GM12891 (cell line): ENCODE results near the gene PAQR7.
A peak's percentile ranks its signal among the peaks of the same experiment; 100 is the strongest.

Experiments
- DNase-seq: peaks from one replicate; pipeline ENCODE4 v3.0.0; 2011; ENCODE audit warnings: low spot score; ENCODE audit not compliant: insufficient read length
- FAIRE-seq: peaks from 2 replicates; lab custom pipeline; 2011; peaks lifted over from hg19 to GRCh38; lab: Jason Lieb, UNC
- PAX5 ChIP-seq: IDR thresholded peaks from 2 replicates; pipeline ENCODE4 v1.6.1; 2011; ENCODE audit warnings: low read length, moderate library complexity, mild to moderate bottlenecking; ENCODE audit not compliant: insufficient read depth, severe bottlenecking
- POLR2A ChIP-seq: IDR thresholded peaks from 2 replicates; pipeline ENCODE4 v1.6.1; 2011; ENCODE audit warnings: low read depth, low read length, control low read depth
- POLR2AphosphoS5 ChIP-seq: IDR thresholded peaks from 2 replicates; pipeline ENCODE4 v1.6.1; 2011; ENCODE audit warnings: low read depth, low read length, control low read depth
- POU2F2 ChIP-seq: IDR thresholded peaks from 2 replicates; pipeline ENCODE4 v1.6.1; 2011; ENCODE audit warnings: low read depth, mild to moderate bottlenecking, control low read depth, low read length, moderate library complexity
- SPI1 ChIP-seq: IDR thresholded peaks from 2 replicates; pipeline ENCODE4 v1.6.1; 2011; ENCODE audit warnings: low read depth, low read length, control low read depth
- TAF1 ChIP-seq: IDR thresholded peaks from 2 replicates; pipeline ENCODE4 v1.6.1; 2011; ENCODE audit warnings: low read depth, low read length, control low read depth

Gene PAQR7

GRCh38 chr1:25900219-25900618 lies 24.7 kb upstream of the PAQR7 start:
- no peak for DNase-seq
- TF ChIP-seq PAX5 (no peak), SPI1 (no peak), TAF1 (no peak), POLR2AphosphoS5 (no peak), POLR2A (no peak), POU2F2 (no peak)
- FAIRE-seq: no peak

DNA sequence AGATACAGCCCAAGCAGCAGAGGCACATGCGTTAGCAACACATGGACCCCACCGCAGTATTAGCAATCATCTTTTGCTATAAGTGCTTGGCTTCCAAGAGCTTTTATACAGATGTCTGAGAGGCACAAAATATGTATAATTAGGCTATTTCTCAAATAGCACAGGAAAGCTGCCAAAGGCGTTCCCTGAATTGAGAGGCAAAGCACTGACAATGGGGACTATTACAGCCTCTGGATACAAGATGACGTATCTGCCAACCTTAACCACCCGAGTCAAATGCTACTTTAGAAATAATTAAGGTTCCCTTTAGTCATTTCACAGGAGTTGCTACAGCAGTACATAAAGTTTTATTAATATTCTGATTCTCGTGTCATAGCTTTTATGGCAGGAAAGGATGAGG lies 24.3 kb upstream of the PAQR7 start:
- FAIRE-seq (no peak), DNase-seq (no peak)
- TF ChIP-seq PAX5 (no peak), POLR2AphosphoS5 (no peak), SPI1 (no peak), POU2F2 (no peak), POLR2A (no peak), TAF1 (no peak)

GRCh38 chr1:25898223-25899015 lies 22.9 kb upstream of the PAQR7 start:
- no peak for DNase-seq
- no peak for FAIRE-seq
- TF ChIP-seq PAX5 (no peak), SPI1 (no peak), TAF1 (no peak), POU2F2 (no peak), POLR2AphosphoS5 (no peak), POLR2A (no peak)

DNA sequence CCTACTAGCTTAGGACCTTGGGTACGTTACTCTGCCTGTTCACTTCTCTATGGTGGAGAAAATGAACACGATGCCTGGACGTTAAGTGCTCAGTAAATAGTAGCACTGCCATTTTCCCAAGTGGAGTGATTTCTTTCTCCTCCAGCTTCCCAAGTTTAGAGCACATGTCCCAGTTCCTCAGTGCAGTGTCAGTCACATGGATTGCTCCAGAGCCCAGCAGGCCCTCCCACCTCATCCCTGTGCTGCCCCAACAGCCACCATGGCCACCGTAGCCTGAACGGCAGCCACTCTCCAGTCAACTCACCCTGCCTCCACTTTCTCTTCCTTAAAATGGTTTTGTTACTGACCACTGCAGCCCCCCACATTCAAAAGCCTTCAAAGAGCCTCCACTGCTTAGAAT lies 22.2 kb upstream of the PAQR7 start:
- TF ChIP-seq PAX5: no peak
- TF ChIP-seq POLR2A: no peak
- TF ChIP-seq SPI1: no peak
- TF ChIP-seq POU2F2: no peak
- no peak for TF ChIP-seq POLR2AphosphoS5
- no peak for TF ChIP-seq TAF1
- DNase-seq (no peak), FAIRE-seq (no peak)

- DNase-seq: no peak
- FAIRE-seq: no peak
- TF ChIP-seq POLR2A (no peak), POU2F2 (no peak), TAF1 (no peak), SPI1 (no peak)
Measured at GRCh38 chr1:25896266-25896665, 20.8 kb upstream of the PAQR7 start.

DNA sequence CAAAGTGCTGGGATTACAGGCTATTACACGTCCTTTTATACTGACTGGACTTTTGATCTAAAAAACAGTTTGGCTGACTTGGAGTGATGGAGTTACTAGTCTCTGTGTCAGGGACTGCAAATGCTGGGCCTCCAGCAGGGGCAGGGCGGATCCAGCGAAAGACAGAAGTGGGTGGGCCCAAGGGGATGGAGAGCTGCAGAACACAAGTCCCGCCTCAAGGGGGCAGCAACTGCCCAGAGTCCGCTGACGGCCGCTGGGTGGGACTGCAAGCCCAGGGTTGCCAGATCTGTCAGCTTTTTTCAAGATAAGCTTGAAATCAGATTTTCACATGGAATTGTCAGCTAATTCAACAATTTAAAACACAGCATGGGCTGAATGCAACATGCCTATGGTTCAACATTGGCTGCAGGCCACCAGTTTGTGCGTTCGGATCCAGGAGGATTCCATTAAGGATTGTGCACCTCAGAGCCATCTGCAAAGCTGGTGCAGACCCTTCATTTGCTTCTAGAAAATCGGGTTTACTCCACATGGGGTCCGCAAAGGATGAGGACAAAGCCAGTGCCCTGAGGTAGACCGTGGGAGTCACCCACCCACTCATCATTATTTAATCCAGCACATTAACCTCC lies 20.0 kb upstream of the PAQR7 start:
- TF ChIP-seq TAF1 (no peak), POLR2A (no peak), POU2F2 (no peak), SPI1 (peak; percentile 48), POLR2AphosphoS5 (no peak), PAX5 (no peak)
- DNase-seq (peak; percentile 91), FAIRE-seq (peak; percentile 91)

DNA sequence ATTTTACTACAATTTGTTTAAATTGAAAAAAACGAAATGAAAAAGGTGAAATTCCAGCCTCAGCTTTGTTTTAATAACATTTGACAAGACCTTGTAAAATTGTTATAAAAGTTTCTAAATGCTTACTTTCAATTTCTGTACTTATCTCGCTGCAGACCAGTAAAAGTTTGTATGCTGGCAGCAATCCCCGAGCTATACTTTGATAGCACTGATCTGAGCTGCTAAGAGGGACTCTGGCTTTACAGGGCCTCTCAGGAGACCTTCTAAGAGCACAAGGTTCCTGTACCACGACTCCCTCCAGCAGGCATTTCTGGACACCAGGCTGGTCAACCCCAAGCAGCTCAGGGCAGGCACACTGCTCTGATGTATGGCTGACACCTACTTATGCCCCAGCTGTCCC lies 17.6 kb upstream of the PAQR7 start:
- FAIRE-seq (no peak), DNase-seq (no peak)

DNA sequence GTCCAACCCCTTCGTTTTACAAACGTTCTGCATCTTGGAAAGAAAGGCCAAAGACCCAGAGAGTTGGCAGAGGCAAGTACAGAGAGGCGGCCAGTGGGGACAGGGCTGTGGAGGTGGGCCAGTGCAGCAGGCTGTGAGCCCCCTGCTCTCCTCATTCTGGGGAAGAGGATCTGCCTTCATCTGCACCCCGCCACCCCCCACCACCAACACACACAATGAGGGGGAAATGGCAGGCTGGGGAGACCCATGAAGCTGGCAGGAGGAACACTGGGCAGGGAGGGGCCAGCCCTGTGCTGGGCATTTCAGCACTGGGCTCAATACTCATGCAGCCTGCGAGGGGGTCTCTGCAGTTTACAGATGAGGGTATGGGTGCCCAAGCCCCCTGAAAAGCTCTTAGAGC lies 16.1 kb upstream of the PAQR7 start:
- no peak for DNase-seq
- TF ChIP-seq SPI1: no peak
- TF ChIP-seq TAF1: no peak
- no peak for TF ChIP-seq POLR2A
- TF ChIP-seq POLR2AphosphoS5: no peak
- no peak for TF ChIP-seq PAX5
- no peak for FAIRE-seq

More for the DNA sequence above, 17.6 kb upstream of the PAQR7 start:
- TF ChIP-seq POU2F2 (no peak), PAX5 (no peak), POLR2A (no peak), POLR2AphosphoS5 (no peak), SPI1 (no peak), TAF1 (no peak)

DNA sequence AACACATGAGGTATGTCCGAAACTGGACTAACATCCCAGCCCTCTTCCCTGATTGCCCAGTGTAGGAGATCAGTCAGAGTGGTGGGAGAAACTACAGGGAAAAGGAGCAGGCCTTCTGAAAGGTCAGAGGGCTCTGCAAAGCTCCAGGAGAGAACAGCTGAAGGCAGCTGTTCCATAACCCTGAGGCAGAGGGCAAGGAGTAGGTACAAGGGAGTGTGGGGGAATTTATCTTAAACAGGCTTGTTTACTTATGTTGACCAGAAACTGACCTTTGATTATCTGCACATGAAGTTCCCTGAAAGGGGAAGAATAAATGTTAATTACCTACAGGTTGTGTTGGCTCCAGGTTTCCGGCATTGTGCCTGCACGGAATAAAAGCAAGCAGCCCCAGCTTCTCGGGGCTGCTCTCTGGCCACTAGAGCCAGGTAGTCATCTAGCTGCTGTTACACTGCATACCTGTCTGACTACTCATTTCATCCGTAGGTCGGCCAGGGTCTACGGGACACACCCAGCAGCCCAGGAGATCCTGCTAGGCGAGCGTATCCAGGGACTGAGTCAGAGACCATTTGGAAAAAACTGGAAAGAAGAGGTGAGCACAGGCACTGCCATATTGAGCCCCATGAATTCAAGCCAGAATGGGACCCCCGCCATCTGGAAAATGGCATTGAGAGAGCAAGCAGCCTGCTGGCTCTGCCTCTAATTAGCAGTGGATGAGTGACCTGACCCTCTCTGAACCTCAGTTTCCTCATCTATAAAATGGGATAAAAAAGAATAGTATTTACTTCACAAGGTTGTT lies 14.9 kb upstream of the PAQR7 start:
- FAIRE-seq: no peak
- TF ChIP-seq POLR2A (no peak), POLR2AphosphoS5 (no peak), SPI1 (no peak), POU2F2 (no peak), PAX5 (no peak), TAF1 (no peak)
- DNase-seq: no peak

DNA sequence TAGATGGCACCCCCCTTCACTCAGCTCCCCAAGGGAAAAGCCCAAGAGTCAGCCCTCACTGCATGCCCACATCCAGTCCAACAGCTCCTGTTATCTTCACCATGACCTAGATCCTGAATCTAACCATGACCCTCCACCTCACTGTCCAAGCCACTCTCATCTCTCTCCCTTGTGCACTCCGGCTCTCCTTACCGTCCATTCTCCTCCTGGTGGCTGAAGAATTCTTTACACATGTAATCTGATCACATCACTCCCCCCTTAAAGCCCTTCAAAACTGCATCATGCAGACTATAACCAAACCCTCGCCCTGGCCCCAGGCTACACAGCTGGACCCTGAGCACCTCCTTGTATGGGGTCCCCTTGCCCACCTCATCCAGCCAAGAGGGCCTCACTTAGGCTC lies 14.0 kb upstream of the PAQR7 start:
- no peak for FAIRE-seq

More for the DNA sequence above, 14.0 kb upstream of the PAQR7 start:
- TF ChIP-seq POLR2AphosphoS5 (no peak), TAF1 (no peak), SPI1 (no peak), POLR2A (no peak), PAX5 (no peak), POU2F2 (no peak)
- no peak for DNase-seq
